ENCODE measurements around the gene DOCK3. TPM values are rescaled to one million over a fixed set of nuclear protein-coding genes. Genes with fewer than 3 reads are reported as not detected.

DOCK3 gene
- polyA plus RNA-seq, 1 donor from 2014 or later, result 15.6 TPM

GRCh38 chr3:51390246-51391074 is 715.7 kb downstream of the DOCK3 start (continued):
- TF ChIP-seq CTCF (IDR thresholded peaks at IDR 0.05; ENCODE audit: poor library complexity, severe bottlenecking) (no peak), RAD21 (conservative IDR thresholded peaks at IDR 0.05) (no peak)

- peak within 1 kb of the TSS; percentile 69 for H3K4me2 ChIP-seq (ENCODE audit: low read length)
- peak; percentile 68 for TF ChIP-seq TAF1 (IDR thresholded peaks at IDR 0.05; ENCODE audit: low read depth)
- TF ChIP-seq REST (IDR thresholded peaks at IDR 0.05; ENCODE audit: borderline replicate concordance), result no peak
- TF ChIP-seq RAD21 (conservative IDR thresholded peaks at IDR 0.05), result peak; percentile 71
- TF ChIP-seq POLR2AphosphoS5 (IDR thresholded peaks at IDR 0.05), result peak; percentile 88
- peak; percentile 98 for TF ChIP-seq CTCF (IDR thresholded peaks at IDR 0.05; ENCODE audit: poor library complexity, severe bottlenecking)
- TF ChIP-seq SMC3 (conservative IDR thresholded peaks at IDR 0.05; ENCODE audit: poor library complexity), result peak; percentile 80
- TF ChIP-seq MXI1 (conservative IDR thresholded peaks at IDR 0.05; ENCODE audit: poor library complexity, severe bottlenecking), result peak; percentile 65
- no peak for TF ChIP-seq EZH2 (IDR thresholded peaks at IDR 0.05; ENCODE audit: borderline replicate concordance, insufficient read depth, low read length, poor library complexity, severe bottlenecking)
- peak; percentile 63 for TF ChIP-seq EP300 (conservative IDR thresholded peaks at IDR 0.05; ENCODE audit: poor library complexity, severe bottlenecking)
- H3F3A ChIP-seq (ENCODE audit: insufficient read depth, low read length, poor library complexity, severe bottlenecking), result peaks cover 5% of the 10 kb centered on the region
- peak within 1 kb of the TSS; percentile 87 for H3K27ac ChIP-seq (ENCODE audit: low read length)
- H4K20me1 ChIP-seq (ENCODE audit: insufficient read depth), result peaks cover 8% of the 10 kb centered on the region
- H3K27me3 ChIP-seq (ENCODE audit: insufficient read depth, low read depth, low read length), result no peaks in the 10 kb centered on the region
- H3K4me3 ChIP-seq (ENCODE audit: low read length), result peak within 1 kb of the TSS; percentile 90
- peaks cover 39% of the 10 kb centered on the region for H3K79me2 ChIP-seq (replicated peaks; ENCODE audit: insufficient read depth, low read length)
- H3K36me3 ChIP-seq (ENCODE audit: insufficient read depth, low read length), result peaks cover 28% of the 10 kb centered on the region
- no peaks in the 10 kb centered on the region for H3K9me3 ChIP-seq (ENCODE audit: low read length)
- H3K9ac ChIP-seq (ENCODE audit: low read length), result peak within 1 kb of the TSS; percentile 88
- H3K9me2 ChIP-seq (ENCODE audit: insufficient read depth, low read length), result no peaks in the 10 kb centered on the region
- H2AFZ ChIP-seq (ENCODE audit: low read depth, low read length), result peak within 1 kb of the TSS; percentile 29
These were observed 716.4 kb downstream of the DOCK3 start, which contains the start of gene RBM15B for GRCh38 chr3:51391075-51391565. RBM15B (plus strand) TSS chr3:51391285; CDS start chr3:51391400, 115 bp downstream.

All from neural cell (in vitro differentiated cells).